ENCODE results near the gene PTPRQ. TPM values are rescaled to one million over a fixed set of nuclear protein-coding genes. Genes with fewer than 3 reads are reported as not detected.

PTPRQ gene
- total and polyA plus RNA-seq, 9 of the 15 experiments (the other 6 are each of a cell fraction or from before 2014, with no cell fraction given), result not detected

DNA sequence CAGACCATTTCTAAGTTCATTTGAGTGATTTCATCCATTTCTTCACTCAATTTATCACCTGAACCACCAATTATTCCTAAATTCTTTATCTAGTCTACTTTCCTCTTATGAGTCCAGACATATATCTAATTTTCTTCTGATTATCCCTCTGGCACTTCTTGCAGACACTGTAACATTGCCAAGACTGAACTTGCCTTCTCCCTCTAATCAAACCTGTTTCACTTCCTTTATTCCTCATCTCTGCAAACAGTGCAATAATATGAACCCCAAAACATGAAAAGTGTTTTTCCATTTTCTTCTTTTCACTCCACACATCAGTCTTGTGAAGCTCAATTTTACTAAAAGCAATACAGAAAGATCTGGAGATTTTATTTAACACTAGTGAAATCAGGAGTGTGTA, 37.8 kb upstream of the PTPRQ start (continued):
- TF ChIP-seq AFF1 (IDR thresholded peaks at IDR 0.05; ENCODE audit: low read depth in 1 of 2, partially characterized antibody in 2 of 2) (no peak), ID3 (CRISPR knock-in tag; IDR thresholded peaks at IDR 0.05) (no peak), ID3 (tag; IDR thresholded peaks at IDR 0.05) (no peak), DNMT1 (IDR thresholded peaks at IDR 0.05) (no peak), ZNF57 (CRISPR knock-in tag; IDR thresholded peaks at IDR 0.05) (no peak)

GRCh38 chr12:80411787-80412186, 32.2 kb upstream of the PTPRQ start:
- no peaks in the 10 kb centered on the region for H3K27me3 ChIP-seq (ENCODE audit: control insufficient read depth in 2 of 2, insufficient read depth in 2 of 2, low read length in 2 of 2)
- no peaks in the 10 kb centered on the region for H3K9me1 ChIP-seq (ENCODE audit: control insufficient read depth, insufficient read depth, low read length)
- intact Hi-C loops (cut with micrococcal nuclease) (loop anchor here (10.0 kb wide), 1 partner anchor 1213 kb away; no protein-coding TSS in a partner anchor), in situ Hi-C loops (cut with MboI) (no loop called here)
- no peak overlapping the region for H3K4me3 ChIP-seq
- H3K4me2 ChIP-seq (ENCODE audit: insufficient read depth, low read length), result no peak overlapping the region
- no peak overlapping the region for H3K27ac ChIP-seq (ENCODE audit: extremely low read depth, low read depth, low read length)
- H3K79me2 ChIP-seq (ENCODE audit: control insufficient read depth, insufficient read depth, low read length), result no peaks in the 10 kb centered on the region
- CTCF ChIA-PET (ENCODE audit: low intra/inter-chr PET ratio), result interaction anchor here (0.6 kb wide), 1 partner anchor 352 kb away, joined by 3 read pairs; no protein-coding TSS in a partner anchor
- ATAC-seq, result no peak
- H3K4me1 ChIP-seq (replicated peaks in 1 of 2; ENCODE audit: control insufficient read depth in 2 of 2, insufficient read depth in 2 of 2, low read length in 2 of 2), result no peaks in the 10 kb centered on the region
- no peak overlapping the region for H2AFZ ChIP-seq (ENCODE audit: low read depth, low read length)
- no peak for TF ChIP-seq ZNF445 (CRISPR knock-in tag; IDR thresholded peaks at IDR 0.05; ENCODE audit: low read depth)
- no peak for TF ChIP-seq RHOXF2B (CRISPR knock-in tag; conservative IDR thresholded peaks at IDR 0.05)
- no peak for TF ChIP-seq EP300 (IDR thresholded peaks at IDR 0.05; ENCODE audit: low read length)
- no peak for TF ChIP-seq ZZZ3 (IDR thresholded peaks at IDR 0.05)
- TF ChIP-seq POLR3A (IDR thresholded peaks at IDR 0.05; ENCODE audit: borderline replicate concordance, extremely low read depth, insufficient read depth, insufficient read length), result no peak
- TF ChIP-seq RCOR1 (IDR thresholded peaks at IDR 0.05; ENCODE audit: borderline replicate concordance in 1 of 2, low read depth in 2 of 2, low read length in 2 of 2), result no peak
- TF ChIP-seq HDAC8 (tag; IDR thresholded peaks at IDR 0.05), result no peak
- no peak for TF ChIP-seq NCOA4 (IDR thresholded peaks at IDR 0.05; ENCODE audit: partially characterized antibody)
- no peak for TF ChIP-seq POLR3G (IDR thresholded peaks at IDR 0.05; ENCODE audit: extremely low read depth, insufficient read length, insufficient replicate concordance)
- no peak for TF ChIP-seq E2F4 (CRISPR knock-in tag; IDR thresholded peaks at IDR 0.05; ENCODE audit: low read depth)
- no TSS peak for BruUV-seq (replicated peaks)
- no peak overlapping the region for H3K9ac ChIP-seq (ENCODE audit: insufficient read depth in 1 of 2, low read depth in 2 of 2, low read length in 2 of 2)
- no peaks in the 10 kb centered on the region for H3K9me3 ChIP-seq (replicated peaks; ENCODE audit: control insufficient read depth, insufficient read depth, low read depth, low read length)
- DNase-seq (ENCODE audit: extremely low read depth in 1 of 4, low spot score in 3 of 4), result no peak
- POLR2A ChIA-PET, result no interaction called here
- H3K36me3 ChIP-seq (ENCODE audit: control insufficient read depth, insufficient read depth, low read length), result no peaks in the 10 kb centered on the region
- no peak for FAIRE-seq
- WGBS (ENCODE audit: insufficient coverage, low coverage, missing lambda C conversion rate), result 2% methylated on average over 3 of the region's 3 CpGs
- H4K20me1 ChIP-seq (replicated peaks; ENCODE audit: control insufficient read depth, insufficient read depth, low read length), result no peaks in the 10 kb centered on the region

All from K562 (cell line).